ENCODE data around the gene FADS1.

Gene FADS1

GRCh38 chr11:61816736-61817455 is at the start of gene FADS1:
TSS of gene FADS1 (minus strand) at chr11:61817003. CDS start at chr11:61816929, 74 bp downstream.
- DNase-seq (ENCODE audit: low read depth in 1 of 2, low spot score in 1 of 2) = peak; percentile 90 to 94
- in situ Hi-C loops (cut with HindIII; ENCODE audit: low pct_unique_long_range_greater_than_20kb, low sequenced_read_pairs) = no loop called here
- TF ChIP-seq JUND (IDR thresholded peaks at IDR 0.05; ENCODE audit: low read depth) = no peak

- no peak for DNase-seq (ENCODE audit: low read depth in 1 of 2, low spot score in 1 of 2)
- no peak for TF ChIP-seq JUND (IDR thresholded peaks at IDR 0.05; ENCODE audit: low read depth)
- in situ Hi-C loops (cut with HindIII; ENCODE audit: low pct_unique_long_range_greater_than_20kb, low sequenced_read_pairs) = no loop called here
These were observed 49.6 kb upstream of the FADS1 start for GRCh38 chr11:61866231-61866957.

GRCh38 chr11:61864814-61865775 is 48.3 kb upstream of the FADS1 start:
- in situ Hi-C loops (cut with HindIII; ENCODE audit: low pct_unique_long_range_greater_than_20kb, low sequenced_read_pairs) = no loop called here
- TF ChIP-seq JUND (IDR thresholded peaks at IDR 0.05; ENCODE audit: low read depth) = no peak
- no peak for DNase-seq (ENCODE audit: low read depth in 1 of 2, low spot score in 1 of 2)

- in situ Hi-C loops (cut with HindIII; ENCODE audit: low pct_unique_long_range_greater_than_20kb, low sequenced_read_pairs) = no loop called here
- no peak for DNase-seq (ENCODE audit: low read depth in 1 of 2, low spot score in 1 of 2)
- no peak for TF ChIP-seq JUND (IDR thresholded peaks at IDR 0.05; ENCODE audit: low read depth)
These were observed 46.8 kb upstream of the FADS1 start for GRCh38 chr11:61863548-61864081.

- no peak for TF ChIP-seq JUND (IDR thresholded peaks at IDR 0.05; ENCODE audit: low read depth)
- in situ Hi-C loops (cut with HindIII; ENCODE audit: low pct_unique_long_range_greater_than_20kb, low sequenced_read_pairs) = no loop called here
- no peak for DNase-seq (ENCODE audit: low read depth in 1 of 2, low spot score in 1 of 2)
These were observed 46.1 kb upstream of the FADS1 start for GRCh38 chr11:61862714-61863547.

- no peak for TF ChIP-seq JUND (IDR thresholded peaks at IDR 0.05; ENCODE audit: low read depth)
- DNase-seq (ENCODE audit: low read depth in 1 of 2, low spot score in 1 of 2) = no peak
- in situ Hi-C loops (cut with HindIII; ENCODE audit: low pct_unique_long_range_greater_than_20kb, low sequenced_read_pairs) = no loop called here
These were observed 44.8 kb upstream of the FADS1 start for GRCh38 chr11:61861634-61862033.

GRCh38 chr11:61860054-61860903 is 43.5 kb upstream of the FADS1 start:
- in situ Hi-C loops (cut with HindIII; ENCODE audit: low pct_unique_long_range_greater_than_20kb, low sequenced_read_pairs) = no loop called here
- peak in 1 of 2 experiments; percentile 76 for DNase-seq (ENCODE audit: low read depth in 1 of 2, low spot score in 1 of 2)
- no peak for TF ChIP-seq JUND (IDR thresholded peaks at IDR 0.05; ENCODE audit: low read depth)

GRCh38 chr11:61855939-61856680 is 39.3 kb upstream of the FADS1 start:
- in situ Hi-C loops (cut with HindIII; ENCODE audit: low pct_unique_long_range_greater_than_20kb, low sequenced_read_pairs) = no loop called here
- TF ChIP-seq JUND (IDR thresholded peaks at IDR 0.05; ENCODE audit: low read depth) = no peak
- DNase-seq (ENCODE audit: low read depth in 1 of 2, low spot score in 1 of 2) = no peak

- TF ChIP-seq JUND (IDR thresholded peaks at IDR 0.05; ENCODE audit: low read depth) = no peak
- DNase-seq (ENCODE audit: low read depth in 1 of 2, low spot score in 1 of 2) = no peak
- in situ Hi-C loops (cut with HindIII; ENCODE audit: low pct_unique_long_range_greater_than_20kb, low sequenced_read_pairs) = no loop called here
These were observed 38.3 kb upstream of the FADS1 start for GRCh38 chr11:61854966-61855714.
